Testis (tissue), 3 donors: Measurements from ENCODE around the gene SSH3. TPM values are rescaled to one million over a fixed set of nuclear protein-coding genes. Genes with fewer than 3 reads are reported as not detected.
A peak's percentile ranks its signal among the peaks of the same experiment; 100 is the strongest.

Experiments used
- DNase-seq: peaks from one replicate; pipeline ENCODE4 v3.0.0-alpha.2; 2019
- H3K27ac ChIP-seq, 2 donors: fragments of 200-600 bp; sonication (generic); one replicate each; pipeline ENCODE4 v1.5.1; 2019
- H3K27me3 ChIP-seq: fragments of 200-600 bp; sonication (generic); one replicate; pipeline ENCODE4 v1.5.1; 2019
- H3K36me3 ChIP-seq: fragments of 200-600 bp; sonication (generic); one replicate; pipeline ENCODE4 v1.5.1; 2017; ENCODE audit warnings: low read depth; ENCODE audit errors: missing control alignments
- H3K4me1 ChIP-seq: fragments of 200-600 bp; sonication (generic); one replicate; pipeline ENCODE4 v1.5.1; 2019
- H3K4me3 ChIP-seq, 2 donors: fragments of 200-600 bp; sonication (generic); one replicate each; pipeline ENCODE4 v1.5.1; 2017 to 2019
- H3K9me3 ChIP-seq: fragments of 200-600 bp; sonication (generic); one replicate; pipeline ENCODE4 v1.5.1; 2017
- CTCF ChIP-seq, 3 experiments: fragments of 450-650 bp in 2 of 3; fragments of 200-600 bp in 1 of 3; sonication (generic) in 1 of 3; IDR thresholded peaks; one replicate each; pipeline ENCODE4 v1.5.1; 2016 to 2019; ENCODE audit warnings: antibody characterized with exemption in 3 of 3, mild to moderate bottlenecking in 2 of 3, moderate library complexity in 1 of 3
- POLR2A ChIP-seq: fragments of 450-650 bp; IDR thresholded peaks from one replicate; pipeline ENCODE4 v1.6.1; 2017; ENCODE audit warnings: antibody characterized with exemption, mild to moderate bottlenecking, moderate library complexity
- WGBS, 2 donors: methylation state at CpG; one replicate each; pipeline ENCODE4 v1.1.5; 2018; 5-methylcytosine and 5-hydroxymethylcytosine counted together
- intact Hi-C: fragments of 100-400 bp; cut with DNase I; formaldehyde crosslinking; loops from one replicate; pipeline ENCODE4 v1.15.1; 2023; ENCODE audit warnings: low total_unique reads
- polyA plus RNA-seq: library from polyadenylated mRNA; stranded (reverse); fragments of 350-450 nt; fragmentation: Illumina TruSeq; extraction: RNeasy Lipid Tissue Mini Kit (QIAGEN cat#74804); gene quantifications from one replicate; pipeline ENCODE4 v1.2.3, GENCODE V29; 2014; ENCODE audit warnings: low read depth, low replicate concordance; ENCODE audit not compliant: insufficient read depth
- total RNA-seq, 2 donors: library from RNA; depleted of rRNA; stranded (reverse); fragments of >200 nt; gene quantifications; one replicate each; pipeline ENCODE4 v1.2.3, GENCODE V29; 2016

SSH3 gene
- total and polyA plus RNA-seq, 3 donors from 2014 or later: 6.9 to 9.8 (median 8.6) TPM

GRCh38 chr11:67352546-67353316, 49.4 kb downstream of the SSH3 start:
- peaks cover 43% of the 10 kb centered on the region for H3K4me1 ChIP-seq

GRCh38 chr11:67353317-67354074, 50.2 kb downstream of the SSH3 start, which contains the start of gene POLD4:
Gene POLD4, minus strand, starts transcription at chr11:67353546. Its CDS starts 147 bp downstream, at chr11:67353399.
- peak within 1 kb of the TSS; percentile 95 to 97 for H3K27ac ChIP-seq
- no peaks in the 10 kb centered on the region for H3K36me3 ChIP-seq
- no peaks in the 10 kb centered on the region for H3K27me3 ChIP-seq
- H3K9me3 ChIP-seq: no peaks in the 10 kb centered on the region
- peak; percentile 52 for TF ChIP-seq POLR2A
- no peak for TF ChIP-seq CTCF (IDR thresholded peaks at IDR 0.05)
- intact Hi-C loops: loop anchor here (5.0 kb wide), 1 partner anchor 34 kb away; no protein-coding TSS in a partner anchor
- 0 to 1% methylated on average over 27 to 36 of the region's 37 CpGs for WGBS, 2 donors
- peaks cover 43% of the 10 kb centered on the region for H3K4me1 ChIP-seq
- DNase-seq: peak; percentile 99
- H3K4me3 ChIP-seq: peak within 1 kb of the TSS; percentile 72 to 78

More at GRCh38 chr11:67352546-67353316, 49.4 kb downstream of the SSH3 start:
- Histone ChIP-seq H3K27ac (peak overlapping the region; percentile 95 to 97), H3K4me3 (peak overlapping the region; percentile 72 to 78), H3K27me3 (no peaks in the 10 kb centered on the region), H3K9me3 (no peaks in the 10 kb centered on the region), H3K36me3 (no peaks in the 10 kb centered on the region)
- WGBS, 2 donors: 5 to 7% methylated on average over 25 of the region's 25 CpGs
- no peak for DNase-seq
- TF ChIP-seq CTCF (IDR thresholded peaks at IDR 0.05) (no peak), POLR2A (no peak)
- intact Hi-C loops: loop anchor here (5.0 kb wide), 1 partner anchor 35 kb away; no protein-coding TSS in a partner anchor

- Histone ChIP-seq H3K4me1 (peaks cover 43% of the 10 kb centered on the region), H3K36me3 (no peaks in the 10 kb centered on the region), H3K9me3 (no peaks in the 10 kb centered on the region), H3K27ac (peak overlapping the region; percentile 95 to 97), H3K27me3 (no peaks in the 10 kb centered on the region), H3K4me3 (peak overlapping the region in 1 of 2 donors; percentile 78)
- 3 to 13% methylated on average over 5 to 8 of the region's 8 CpGs for WGBS, 2 donors
- intact Hi-C loops: loop anchor here (5.0 kb wide), 1 partner anchor 33 kb away; no protein-coding TSS in a partner anchor
- peak; percentile 75 for DNase-seq
- no peak for TF ChIP-seq POLR2A
- TF ChIP-seq CTCF (IDR thresholded peaks at IDR 0.05): peak in 1 of 3 experiments; percentile 6
Observed at GRCh38 chr11:67354075-67355022, 51.0 kb downstream of the SSH3 start.

GRCh38 chr11:67355023-67355793, 51.9 kb downstream of the SSH3 start:
- no peak overlapping the region for H3K4me3 ChIP-seq
- no peaks in the 10 kb centered on the region for H3K27me3 ChIP-seq
- no peaks in the 10 kb centered on the region for H3K9me3 ChIP-seq
- peak overlapping the region; percentile 56 to 97 for H3K27ac ChIP-seq
- DNase-seq: no peak
- WGBS, 2 donors: 76 to 78% methylated on average over 6 to 11 of the region's 11 CpGs
- H3K36me3 ChIP-seq: no peaks in the 10 kb centered on the region
- peaks cover 43% of the 10 kb centered on the region for H3K4me1 ChIP-seq
- intact Hi-C loops: no loop called here
- TF ChIP-seq POLR2A: no peak
- TF ChIP-seq CTCF (IDR thresholded peaks at IDR 0.05): no peak
